ENCODE results near the gene PMEPA1.

DNA sequence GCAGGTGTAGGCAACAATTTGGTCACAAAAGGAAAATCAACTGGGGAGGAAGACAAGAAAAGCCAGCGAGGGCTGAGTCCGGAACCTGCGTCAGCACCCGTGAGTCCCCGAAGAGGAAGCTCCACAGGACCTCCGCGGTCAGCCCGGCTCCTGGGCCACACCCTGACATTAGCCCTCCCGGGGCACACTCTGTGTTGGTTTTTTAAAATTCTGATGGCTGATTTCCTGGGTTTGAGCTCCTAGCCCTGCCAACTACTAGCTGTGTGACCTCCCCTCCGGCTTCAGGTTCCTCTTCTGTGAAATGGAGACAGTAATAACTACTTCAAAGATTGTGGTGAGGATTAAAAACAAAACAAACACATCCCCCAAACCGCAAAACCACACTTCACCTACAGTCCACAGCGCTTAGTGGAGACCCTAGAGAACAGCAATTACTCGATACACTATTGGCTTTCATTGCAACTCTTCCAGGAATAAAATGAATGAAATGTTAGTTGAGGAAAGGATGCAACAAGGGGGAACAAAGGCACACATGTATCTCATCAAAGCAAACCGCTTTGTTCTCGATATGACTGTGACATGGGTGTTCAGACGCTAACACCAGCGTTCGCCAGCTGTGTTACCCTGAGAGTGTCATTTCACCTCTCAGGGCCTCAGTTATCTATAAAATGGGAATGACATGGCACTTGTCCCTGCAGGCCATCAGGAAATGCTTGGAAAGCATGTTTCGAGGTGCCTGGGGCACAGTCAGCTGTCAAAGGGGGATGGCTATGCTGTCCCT is 90.6 kb downstream of the PMEPA1 start:
- TF ChIP-seq, protein P1, sequence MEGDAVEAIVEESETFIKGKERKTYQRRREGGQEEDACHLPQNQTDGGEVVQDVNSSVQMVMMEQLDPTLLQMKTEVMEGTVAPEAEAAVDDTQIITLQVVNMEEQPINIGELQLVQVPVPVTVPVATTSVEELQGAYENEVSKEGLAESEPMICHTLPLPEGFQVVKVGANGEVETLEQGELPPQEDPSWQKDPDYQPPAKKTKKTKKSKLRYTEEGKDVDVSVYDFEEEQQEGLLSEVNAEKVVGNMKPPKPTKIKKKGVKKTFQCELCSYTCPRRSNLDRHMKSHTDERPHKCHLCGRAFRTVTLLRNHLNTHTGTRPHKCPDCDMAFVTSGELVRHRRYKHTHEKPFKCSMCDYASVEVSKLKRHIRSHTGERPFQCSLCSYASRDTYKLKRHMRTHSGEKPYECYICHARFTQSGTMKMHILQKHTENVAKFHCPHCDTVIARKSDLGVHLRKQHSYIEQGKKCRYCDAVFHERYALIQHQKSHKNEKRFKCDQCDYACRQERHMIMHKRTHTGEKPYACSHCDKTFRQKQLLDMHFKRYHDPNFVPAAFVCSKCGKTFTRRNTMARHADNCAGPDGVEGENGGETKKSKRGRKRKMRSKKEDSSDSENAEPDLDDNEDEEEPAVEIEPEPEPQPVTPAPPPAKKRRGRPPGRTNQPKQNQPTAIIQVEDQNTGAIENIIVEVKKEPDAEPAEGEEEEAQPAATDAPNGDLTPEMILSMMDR (IDR thresholded peaks at IDR 0.05): no peak
- no peak for TF ChIP-seq POLR2A (IDR thresholded peaks at IDR 0.05)
